Testis (tissue), 2 donors: ENCODE measurements around the gene TFG.

ENCODE experiments used
- CTCF ChIP-seq, 3 experiments: fragments of 450-650 bp in 2 of 3; fragments of 200-600 bp in 1 of 3; sonication (generic) in 1 of 3; IDR thresholded peaks; one replicate each; pipeline ENCODE4 v1.5.1; 2016 to 2019; ENCODE audit warnings: antibody characterized with exemption in 3 of 3, mild to moderate bottlenecking in 2 of 3, moderate library complexity in 1 of 3
- POLR2A ChIP-seq: fragments of 450-650 bp; IDR thresholded peaks from one replicate; pipeline ENCODE4 v1.6.1; 2017; ENCODE audit warnings: antibody characterized with exemption, mild to moderate bottlenecking, moderate library complexity

- TF ChIP-seq CTCF (IDR thresholded peaks at IDR 0.05) (no peak), POLR2A (no peak)
These were observed 56.8 kb downstream of the TFG start for GRCh38 chr3:100766069-100766468.
